GM23338 (cell line): ENCODE results near the gene WAPL. TPM values are rescaled to one million over a fixed set of nuclear protein-coding genes. Genes with fewer than 3 reads are reported as not detected.

Source experiments
- ATAC-seq: fragments of 200-7000 bp; cut with Tn5 transposase; 3 replicates; pipeline ENCODE4 v1.9.1; 2020
- DNase-seq: peaks from one replicate; pipeline ENCODE4 v3.0.0-alpha.2; 2015; ENCODE audit warnings: low spot score
- H2AFZ ChIP-seq: fragments of 200-600 bp; sonication (generic); 2 replicates; pipeline ENCODE4 v1.8.0; 2016; ENCODE audit warnings: antibody characterized with exemption, mild to moderate bottlenecking, moderate library complexity
- H3F3A ChIP-seq: fragments of 200-600 bp; sonication (generic); replicated peaks from 2 replicates; pipeline ENCODE4 v1.8.0; 2017; ENCODE audit warnings: antibody characterized with exemption, mixed run types, low read depth
- H3K27ac ChIP-seq: fragments of 200-600 bp; sonication (generic); 2 replicates; pipeline ENCODE4 v1.6.1; 2016; ENCODE audit warnings: low read depth
- H3K27me3 ChIP-seq: fragments of 200-600 bp; sonication (generic); 2 replicates; pipeline ENCODE4 v1.8.0; 2016; ENCODE audit warnings: mild to moderate bottlenecking, mixed run types, moderate library complexity; ENCODE audit not compliant: insufficient read depth
- H3K36me3 ChIP-seq: fragments of 200-600 bp; sonication (generic); 2 replicates; pipeline ENCODE4 v1.8.0; 2016; ENCODE audit warnings: mild to moderate bottlenecking; ENCODE audit not compliant: insufficient read depth
- H3K4me1 ChIP-seq: fragments of 200-600 bp; sonication (generic); 2 replicates; pipeline ENCODE4 v1.8.0; 2016; ENCODE audit warnings: mild to moderate bottlenecking, moderate library complexity; ENCODE audit not compliant: insufficient read depth
- H3K4me2 ChIP-seq: fragments of 200-600 bp; sonication (generic); 2 replicates; pipeline ENCODE4 v1.7.1; 2017; ENCODE audit warnings: mixed run types
- H3K4me3 ChIP-seq: fragments of 200-600 bp; sonication (generic); 2 replicates; pipeline ENCODE4 v1.6.1; 2016; ENCODE audit warnings: mixed run types
- H3K79me2 ChIP-seq: fragments of 200-600 bp; sonication (generic); replicated peaks from 2 replicates; pipeline ENCODE4 v1.8.0; 2017; ENCODE audit warnings: mild to moderate bottlenecking; ENCODE audit not compliant: insufficient read depth
- H3K9me2 ChIP-seq: fragments of 200-600 bp; sonication (generic); 2 replicates; pipeline ENCODE4 v1.8.0; 2017; ENCODE audit not compliant: insufficient read depth
- H4K20me1 ChIP-seq: fragments of 200-600 bp; sonication (generic); replicated peaks from 2 replicates; pipeline ENCODE4 v1.8.0; 2017; ENCODE audit warnings: mild to moderate bottlenecking; ENCODE audit not compliant: insufficient read depth
- H3K27ac Mint-ChIP-seq: 2 replicates; pipeline ENCODE4 v1.8.0; 2020; ENCODE audit warnings: inconsistent platforms, mild to moderate bottlenecking, moderate library complexity, mixed read lengths
- H3K27me3 Mint-ChIP-seq: 3 replicates; pipeline ENCODE4 v1.8.0; 2022; ENCODE audit warnings: low read depth, mild to moderate bottlenecking, moderate library complexity, mixed read lengths, inconsistent platforms; ENCODE audit not compliant: insufficient read depth, poor library complexity
- H3K36me3 Mint-ChIP-seq: 3 replicates; pipeline ENCODE4 v1.8.0; 2021; ENCODE audit warnings: low read depth, mild to moderate bottlenecking, inconsistent platforms, moderate library complexity, mixed read lengths
- H3K4me1 Mint-ChIP-seq: 3 replicates; pipeline ENCODE4 v1.8.0; 2020; ENCODE audit warnings: mild to moderate bottlenecking, inconsistent platforms, mixed read lengths
- H3K4me3 Mint-ChIP-seq: 3 replicates; pipeline ENCODE4 v1.8.0; 2021; ENCODE audit warnings: moderate library complexity, mild to moderate bottlenecking, inconsistent platforms, mixed read lengths
- H3K9me3 Mint-ChIP-seq: 3 replicates; pipeline ENCODE4 v1.8.0; 2020; ENCODE audit warnings: moderate library complexity, mild to moderate bottlenecking, inconsistent platforms, mixed read lengths
- CREB1 ChIP-seq: fragments of 250-450 bp; sonication (Bioruptor Pico); IDR thresholded peaks from 2 replicates; pipeline ENCODE4 v1.5.0; 2020; ENCODE audit warnings: low read depth, mild to moderate bottlenecking, moderate library complexity
- EZH2 ChIP-seq: fragments of 200-600 bp; sonication (generic); IDR thresholded peaks from one replicate; pipeline ENCODE4 v1.8.0; 2017; ENCODE audit warnings: antibody characterized with exemption, mild to moderate bottlenecking, low read depth; ENCODE audit not compliant: unreplicated experiment
- EZH2phosphoT487 ChIP-seq: fragments of 200-600 bp; sonication (generic); IDR thresholded peaks from one replicate; pipeline ENCODE4 v1.8.1; 2018; ENCODE audit warnings: antibody characterized with exemption; ENCODE audit not compliant: unreplicated experiment
- JUNB ChIP-seq: IDR thresholded peaks from one replicate; pipeline ENCODE4 v1.6.1; 2016; ENCODE audit warnings: antibody characterized with exemption; ENCODE audit not compliant: unreplicated experiment
- NANOG ChIP-seq: IDR thresholded peaks from 2 replicates; pipeline ENCODE4 v1.6.1; 2016; ENCODE audit warnings: antibody characterized with exemption, borderline replicate concordance
- POLR2AphosphoS5 ChIP-seq: IDR thresholded peaks from 2 replicates; pipeline ENCODE4 v1.6.1; 2016; ENCODE audit warnings: antibody characterized with exemption, low read depth
- STAT1 ChIP-seq: IDR thresholded peaks from one replicate; pipeline ENCODE4 v1.6.1; 2016; ENCODE audit warnings: antibody characterized with exemption; ENCODE audit not compliant: unreplicated experiment
- ZNF114 ChIP-seq: fragments of 250-450 bp; sonication (Bioruptor Pico); IDR thresholded peaks from 2 replicates; pipeline ENCODE4 v1.5.0; 2020; ENCODE audit warnings: mild to moderate bottlenecking, moderate library complexity
- ZNF331 ChIP-seq: fragments of 250-450 bp; sonication (Bioruptor Pico); IDR thresholded peaks from 2 replicates; pipeline ENCODE4 v1.5.0; 2020; ENCODE audit warnings: low read depth, mild to moderate bottlenecking, moderate library complexity
- polyA plus RNA-seq: library from polyadenylated mRNA; unstranded; fragments of >200 nt; fragmentation: Nextera tagmentation; extraction: Ambion mirVana; gene quantifications from 2 replicates; pipeline ENCODE4 v1.2.1, GENCODE V29; 2016
- total RNA-seq: library from RNA; depleted of rRNA; stranded (reverse); fragments of >200 nt; shearing (Covaris generic); gene quantifications from 2 replicates; pipeline ENCODE4 v1.2.3, GENCODE V29; 2014
- TF ChIP-seq, protein P1 (sequence below): fragments of 250-450 bp; sonication (Bioruptor Pico); IDR thresholded peaks from 2 replicates; pipeline ENCODE4 v1.5.0; 2020; ENCODE audit warnings: mild to moderate bottlenecking, moderate library complexity
- TF ChIP-seq, protein P2 (sequence below), 2 experiments: fragments of 200-600 bp in 1 of 2; sonication (generic) in 1 of 2; conservative IDR thresholded peaks; 2 replicates each; pipeline versions ENCODE4 v1.5.1 to v1.6.1; 2016 to 2017; ENCODE audit warnings: antibody characterized with exemption in 2 of 2, low read depth in 2 of 2, mild to moderate bottlenecking in 2 of 2, moderate library complexity in 1 of 2
- TF ChIP-seq, protein P3 (sequence below): IDR thresholded peaks from 2 replicates; pipeline ENCODE4 v1.6.1; 2016; ENCODE audit warnings: antibody characterized with exemption

WAPL gene
- total and polyA plus RNA-seq, 2 experiments from 2014 or later, result 25.2 to 60.8 TPM

DNA sequence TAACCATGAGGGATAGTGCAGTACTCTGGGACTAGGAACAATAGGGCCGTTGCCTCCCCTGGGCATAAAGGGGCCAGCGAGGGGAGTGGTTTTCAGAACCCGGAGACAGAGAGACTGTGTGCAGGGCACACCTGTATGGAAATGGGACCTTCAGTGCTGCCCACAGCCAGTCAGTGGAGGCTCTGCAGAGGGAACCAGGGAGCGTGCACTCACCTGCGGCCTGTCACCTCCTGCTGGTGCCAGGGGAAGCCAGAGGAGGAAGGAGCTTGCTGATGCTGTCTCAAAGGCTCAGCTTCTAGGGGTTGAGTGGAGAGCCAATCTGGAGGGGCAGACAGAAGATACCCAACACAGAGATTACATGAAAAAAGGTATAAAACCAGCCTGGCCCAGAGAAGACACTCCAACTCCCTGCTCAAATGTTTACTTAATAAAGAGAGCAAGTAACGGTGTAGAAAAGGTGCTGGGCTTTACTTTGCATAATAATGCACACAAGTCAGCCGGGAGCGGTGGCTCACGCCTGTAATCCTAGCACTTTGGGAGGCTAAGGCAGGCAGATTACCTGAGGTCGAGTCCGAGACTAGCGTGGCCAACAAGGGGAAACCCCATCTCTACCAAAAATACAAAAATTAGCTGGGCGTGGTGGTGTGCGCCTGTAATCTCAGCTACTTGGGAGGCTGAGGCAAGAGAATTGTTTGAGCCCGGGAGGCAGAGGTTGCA is 35.5 kb upstream of the WAPL start:
- H3K36me3 Mint-ChIP-seq, result no peaks in the 10 kb centered on the region; the same call in 2 of the 3 replicates
- H3K4me3 Mint-ChIP-seq, result no peak overlapping the region
- H3K27me3 ChIP-seq, result no peaks in the 10 kb centered on the region
- no peak overlapping the region for H3K27ac ChIP-seq
- H3K4me1 Mint-ChIP-seq, result peaks cover 14% of the 10 kb centered on the region; the same call in 2 of the 3 replicates
- H3K27ac Mint-ChIP-seq, result no peak overlapping the region
- peak; percentile 68 for ATAC-seq
- TF ChIP-seq EZH2 (no peak), ZNF114 (CRISPR knock-in tag) (no peak), JUNB (no peak), CREB1 (CRISPR knock-in tag) (no peak), EZH2phosphoT487 (no peak), STAT1 (no peak), NANOG (no peak), ZNF331 (CRISPR knock-in tag) (no peak), POLR2AphosphoS5 (no peak)
- TF ChIP-seq, protein P1, sequence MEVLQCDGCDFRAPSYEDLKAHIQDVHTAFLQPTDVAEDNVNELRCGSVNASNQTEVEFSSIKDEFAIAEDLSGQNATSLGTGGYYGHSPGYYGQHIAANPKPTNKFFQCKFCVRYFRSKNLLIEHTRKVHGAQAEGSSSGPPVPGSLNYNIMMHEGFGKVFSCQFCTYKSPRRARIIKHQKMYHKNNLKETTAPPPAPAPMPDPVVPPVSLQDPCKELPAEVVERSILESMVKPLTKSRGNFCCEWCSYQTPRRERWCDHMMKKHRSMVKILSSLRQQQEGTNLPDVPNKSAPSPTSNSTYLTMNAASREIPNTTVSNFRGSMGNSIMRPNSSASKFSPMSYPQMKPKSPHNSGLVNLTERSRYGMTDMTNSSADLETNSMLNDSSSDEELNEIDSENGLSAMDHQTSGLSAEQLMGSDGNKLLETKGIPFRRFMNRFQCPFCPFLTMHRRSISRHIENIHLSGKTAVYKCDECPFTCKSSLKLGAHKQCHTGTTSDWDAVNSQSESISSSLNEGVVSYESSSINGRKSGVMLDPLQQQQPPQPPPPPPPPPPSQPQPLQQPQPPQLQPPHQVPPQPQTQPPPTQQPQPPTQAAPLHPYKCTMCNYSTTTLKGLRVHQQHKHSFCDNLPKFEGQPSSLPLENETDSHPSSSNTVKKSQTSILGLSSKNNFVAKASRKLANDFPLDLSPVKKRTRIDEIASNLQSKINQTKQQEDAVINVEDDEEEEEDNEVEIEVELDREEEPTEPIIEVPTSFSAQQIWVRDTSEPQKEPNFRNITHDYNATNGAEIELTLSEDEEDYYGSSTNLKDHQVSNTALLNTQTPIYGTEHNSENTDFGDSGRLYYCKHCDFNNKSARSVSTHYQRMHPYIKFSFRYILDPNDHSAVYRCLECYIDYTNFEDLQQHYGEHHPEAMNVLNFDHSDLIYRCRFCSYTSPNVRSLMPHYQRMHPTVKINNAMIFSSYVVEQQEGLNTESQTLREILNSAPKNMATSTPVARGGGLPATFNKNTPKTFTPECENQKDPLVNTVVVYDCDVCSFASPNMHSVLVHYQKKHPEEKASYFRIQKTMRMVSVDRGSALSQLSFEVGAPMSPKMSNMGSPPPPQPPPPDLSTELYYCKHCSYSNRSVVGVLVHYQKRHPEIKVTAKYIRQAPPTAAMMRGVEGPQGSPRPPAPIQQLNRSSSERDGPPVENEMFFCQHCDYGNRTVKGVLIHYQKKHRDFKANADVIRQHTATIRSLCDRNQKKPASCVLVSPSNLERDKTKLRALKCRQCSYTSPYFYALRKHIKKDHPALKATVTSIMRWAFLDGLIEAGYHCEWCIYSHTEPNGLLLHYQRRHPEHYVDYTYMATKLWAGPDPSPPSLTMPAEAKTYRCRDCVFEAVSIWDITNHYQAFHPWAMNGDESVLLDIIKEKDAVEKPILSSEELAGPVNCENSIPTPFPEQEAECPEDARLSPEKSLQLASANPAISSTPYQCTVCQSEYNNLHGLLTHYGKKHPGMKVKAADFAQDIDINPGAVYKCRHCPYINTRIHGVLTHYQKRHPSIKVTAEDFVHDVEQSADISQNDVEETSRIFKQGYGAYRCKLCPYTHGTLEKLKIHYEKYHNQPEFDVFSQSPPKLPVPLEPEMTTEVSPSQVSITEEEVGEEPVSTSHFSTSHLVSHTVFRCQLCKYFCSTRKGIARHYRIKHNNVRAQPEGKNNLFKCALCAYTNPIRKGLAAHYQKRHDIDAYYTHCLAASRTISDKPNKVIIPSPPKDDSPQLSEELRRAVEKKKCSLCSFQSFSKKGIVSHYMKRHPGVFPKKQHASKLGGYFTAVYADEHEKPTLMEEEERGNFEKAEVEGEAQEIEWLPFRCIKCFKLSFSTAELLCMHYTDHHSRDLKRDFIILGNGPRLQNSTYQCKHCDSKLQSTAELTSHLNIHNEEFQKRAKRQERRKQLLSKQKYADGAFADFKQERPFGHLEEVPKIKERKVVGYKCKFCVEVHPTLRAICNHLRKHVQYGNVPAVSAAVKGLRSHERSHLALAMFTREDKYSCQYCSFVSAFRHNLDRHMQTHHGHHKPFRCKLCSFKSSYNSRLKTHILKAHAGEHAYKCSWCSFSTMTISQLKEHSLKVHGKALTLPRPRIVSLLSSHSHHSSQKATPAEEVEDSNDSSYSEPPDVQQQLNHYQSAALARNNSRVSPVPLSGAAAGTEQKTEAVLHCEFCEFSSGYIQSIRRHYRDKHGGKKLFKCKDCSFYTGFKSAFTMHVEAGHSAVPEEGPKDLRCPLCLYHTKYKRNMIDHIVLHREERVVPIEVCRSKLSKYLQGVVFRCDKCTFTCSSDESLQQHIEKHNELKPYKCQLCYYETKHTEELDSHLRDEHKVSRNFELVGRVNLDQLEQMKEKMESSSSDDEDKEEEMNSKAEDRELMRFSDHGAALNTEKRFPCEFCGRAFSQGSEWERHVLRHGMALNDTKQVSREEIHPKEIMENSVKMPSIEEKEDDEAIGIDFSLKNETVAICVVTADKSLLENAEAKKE (CRISPR knock-in tag), result no peak
- TF ChIP-seq, protein P2, sequence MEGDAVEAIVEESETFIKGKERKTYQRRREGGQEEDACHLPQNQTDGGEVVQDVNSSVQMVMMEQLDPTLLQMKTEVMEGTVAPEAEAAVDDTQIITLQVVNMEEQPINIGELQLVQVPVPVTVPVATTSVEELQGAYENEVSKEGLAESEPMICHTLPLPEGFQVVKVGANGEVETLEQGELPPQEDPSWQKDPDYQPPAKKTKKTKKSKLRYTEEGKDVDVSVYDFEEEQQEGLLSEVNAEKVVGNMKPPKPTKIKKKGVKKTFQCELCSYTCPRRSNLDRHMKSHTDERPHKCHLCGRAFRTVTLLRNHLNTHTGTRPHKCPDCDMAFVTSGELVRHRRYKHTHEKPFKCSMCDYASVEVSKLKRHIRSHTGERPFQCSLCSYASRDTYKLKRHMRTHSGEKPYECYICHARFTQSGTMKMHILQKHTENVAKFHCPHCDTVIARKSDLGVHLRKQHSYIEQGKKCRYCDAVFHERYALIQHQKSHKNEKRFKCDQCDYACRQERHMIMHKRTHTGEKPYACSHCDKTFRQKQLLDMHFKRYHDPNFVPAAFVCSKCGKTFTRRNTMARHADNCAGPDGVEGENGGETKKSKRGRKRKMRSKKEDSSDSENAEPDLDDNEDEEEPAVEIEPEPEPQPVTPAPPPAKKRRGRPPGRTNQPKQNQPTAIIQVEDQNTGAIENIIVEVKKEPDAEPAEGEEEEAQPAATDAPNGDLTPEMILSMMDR (conservative IDR thresholded peaks at IDR 0.05; ENCODE audit: low read depth in 2 of 2), result no peak
- TF ChIP-seq, protein P3, sequence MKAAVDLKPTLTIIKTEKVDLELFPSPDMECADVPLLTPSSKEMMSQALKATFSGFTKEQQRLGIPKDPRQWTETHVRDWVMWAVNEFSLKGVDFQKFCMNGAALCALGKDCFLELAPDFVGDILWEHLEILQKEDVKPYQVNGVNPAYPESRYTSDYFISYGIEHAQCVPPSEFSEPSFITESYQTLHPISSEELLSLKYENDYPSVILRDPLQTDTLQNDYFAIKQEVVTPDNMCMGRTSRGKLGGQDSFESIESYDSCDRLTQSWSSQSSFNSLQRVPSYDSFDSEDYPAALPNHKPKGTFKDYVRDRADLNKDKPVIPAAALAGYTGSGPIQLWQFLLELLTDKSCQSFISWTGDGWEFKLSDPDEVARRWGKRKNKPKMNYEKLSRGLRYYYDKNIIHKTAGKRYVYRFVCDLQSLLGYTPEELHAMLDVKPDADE, result no peak
- H3K4me1 ChIP-seq, result peaks cover 8% of the 10 kb centered on the region; the same call in 1 of the 2 replicates
- no peak overlapping the region for H3K4me3 ChIP-seq
- no peaks in the 10 kb centered on the region for H3K27me3 Mint-ChIP-seq
- no peak overlapping the region for H3K4me2 ChIP-seq
- peak overlapping the region; percentile 38; the same call in 1 of the 2 replicates for H2AFZ ChIP-seq
- no peaks in the 10 kb centered on the region for H3K9me2 ChIP-seq
- no peak for DNase-seq
- H3F3A ChIP-seq, result no peaks in the 10 kb centered on the region
- H4K20me1 ChIP-seq, result no peaks in the 10 kb centered on the region
- H3K9me3 Mint-ChIP-seq, result no peaks in the 10 kb centered on the region
- H3K36me3 ChIP-seq, result no peaks in the 10 kb centered on the region
- no peaks in the 10 kb centered on the region for H3K79me2 ChIP-seq
